GM18519 (cell line): ENCODE measurements around the gene TMEM115.

Experiments used
- ATAC-seq: cut with Tn5 transposase; IDR thresholded peaks from one replicate; pipeline ENCODE4 v1.9.1; 2021; ENCODE audit warnings: mild to moderate bottlenecking, moderate library complexity; ENCODE audit not compliant: unreplicated experiment, low FRiP score

The TMEM115 gene

GRCh38 chr3:50336452-50337174 lies 22.7 kb downstream of the TMEM115 start:
- peak; percentile 16 for ATAC-seq

GRCh38 chr3:50334339-50335075 lies 24.8 kb downstream of the TMEM115 start:
- no peak for ATAC-seq

- no peak for ATAC-seq
Measured at GRCh38 chr3:50333744-50334328, 25.5 kb downstream of the TMEM115 start.

- no peak for ATAC-seq
Measured at GRCh38 chr3:50331364-50331907, 27.9 kb downstream of the TMEM115 start.

GRCh38 chr3:50330330-50330729 lies 29.0 kb downstream of the TMEM115 start:
- ATAC-seq: no peak

DNA sequence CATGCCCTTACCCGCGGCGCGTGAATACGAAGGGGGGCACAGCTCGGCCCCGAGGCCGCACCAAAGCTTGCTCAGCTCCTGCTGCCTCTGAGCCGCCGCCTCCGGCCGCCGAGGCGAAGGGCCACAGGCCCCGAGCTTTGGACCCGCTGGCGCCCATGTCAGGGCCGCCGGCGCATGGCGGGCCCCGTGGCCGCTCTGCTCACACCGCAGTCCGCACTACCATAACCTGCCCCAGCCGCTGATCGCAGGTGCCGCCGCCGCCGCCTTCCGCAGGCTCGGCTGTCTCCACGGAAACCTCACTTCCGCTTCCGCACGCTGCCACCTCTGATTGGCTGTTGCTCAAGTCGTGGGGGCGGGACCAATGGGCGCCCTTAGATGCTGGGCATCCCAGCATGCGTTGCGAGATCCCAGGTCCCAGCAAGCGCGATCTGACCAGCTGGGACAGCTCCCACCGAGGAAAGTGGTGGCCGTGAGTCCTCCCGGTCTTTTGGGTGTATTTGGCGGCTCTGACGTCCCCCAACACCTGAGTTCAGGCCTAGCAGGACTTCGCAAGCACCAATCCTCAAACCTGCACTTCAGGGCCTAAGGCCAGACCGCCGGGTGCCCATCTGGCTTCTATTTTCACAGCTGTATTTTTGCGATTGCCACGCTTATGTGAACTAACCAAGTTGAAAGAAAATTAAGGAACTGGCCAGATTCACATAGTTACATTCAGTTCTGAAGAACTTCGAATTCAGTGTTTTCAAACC lies 31.2 kb downstream of the TMEM115 start, which contains the start of gene TUSC2:
Gene TUSC2, minus strand, starts transcription at position 281 of the 749 bp plus-strand sequence. Its CDS starts 124 bp downstream, at position 157.
- peak; percentile 63 for ATAC-seq

GRCh38 chr3:50327129-50327528 lies 32.2 kb downstream of the TMEM115 start:
- no peak for ATAC-seq

GRCh38 chr3:50326182-50326541 lies 33.2 kb downstream of the TMEM115 start:
- no peak for ATAC-seq

- ATAC-seq: no peak
Measured at GRCh38 chr3:50325497-50326181, 33.7 kb downstream of the TMEM115 start.

DNA sequence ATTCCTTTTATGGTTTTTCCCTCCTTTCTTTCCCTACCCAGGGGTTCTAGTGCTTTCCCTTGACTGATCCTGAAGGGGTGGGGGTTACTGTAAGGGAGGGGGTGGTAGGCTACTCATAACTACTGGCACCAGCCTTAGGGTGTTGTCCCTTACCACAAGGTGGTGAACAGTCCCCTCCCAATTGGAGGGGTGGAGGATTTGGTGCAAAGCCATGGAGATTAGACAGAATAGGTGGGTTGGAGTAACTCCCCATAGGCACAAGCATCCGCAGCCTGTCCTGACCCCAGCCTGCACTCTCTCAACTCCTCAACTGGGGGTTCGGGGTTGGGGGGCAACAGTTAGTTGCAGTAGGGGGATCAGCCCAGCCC lies 34.2 kb downstream of the TMEM115 start:
- ATAC-seq: no peak

GRCh38 chr3:50324351-50325112 lies 34.8 kb downstream of the TMEM115 start:
- ATAC-seq: no peak

DNA sequence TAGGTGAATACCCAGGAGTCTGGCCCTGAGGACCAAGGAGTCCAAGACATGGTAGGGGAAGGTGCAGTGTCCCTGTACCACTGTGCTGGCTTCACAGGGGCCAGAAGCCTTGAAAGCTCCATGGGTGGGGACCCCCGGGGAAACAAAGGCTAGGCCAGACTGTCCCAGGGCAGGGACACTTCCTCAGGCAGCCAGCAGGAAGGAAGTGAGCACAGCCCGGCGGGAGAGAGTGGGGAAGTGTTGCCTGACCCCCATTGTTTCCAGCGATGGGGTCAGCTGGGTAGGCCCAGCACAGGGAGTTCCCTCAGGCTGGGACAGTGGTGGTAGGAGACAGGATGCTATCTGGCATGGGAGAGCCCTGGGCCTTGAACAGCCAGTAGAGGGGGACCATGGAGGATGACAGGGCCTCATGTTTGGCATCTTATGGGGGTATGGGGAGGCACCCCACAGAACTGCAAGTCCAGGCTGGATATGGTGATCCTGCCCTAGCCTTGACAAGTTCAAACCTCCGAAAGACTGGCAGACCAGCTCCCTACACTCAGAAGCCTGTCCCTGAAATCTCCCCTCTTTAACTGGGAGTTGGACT lies 35.6 kb downstream of the TMEM115 start:
- ATAC-seq: no peak

GRCh38 chr3:50323092-50323600 lies 36.2 kb downstream of the TMEM115 start:
- no peak for ATAC-seq

- ATAC-seq: no peak
Measured at GRCh38 chr3:50322386-50323091, 36.8 kb downstream of the TMEM115 start, which contains the start of gene HYAL2. HYAL2 (minus strand) TSS chr3:50322745; CDS start chr3:50320489, 2,256 bp downstream.

GRCh38 chr3:50322115-50322385 lies 37.3 kb downstream of the TMEM115 start:
- ATAC-seq: no peak

GRCh38 chr3:50321336-50322114 lies 37.8 kb downstream of the TMEM115 start:
- ATAC-seq: no peak

GRCh38 chr3:50320853-50321335 lies 38.4 kb downstream of the TMEM115 start:
- no peak for ATAC-seq
